SK-MEL-5 (cell line): Measurements from ENCODE around the gene AKAP12. TPM values are rescaled to one million over a fixed set of nuclear protein-coding genes. Genes with fewer than 3 reads are reported as not detected.

ENCODE experiments used
- DNase-seq: peaks from one replicate; pipeline ENCODE4 v3.0.0-alpha.2; 2016; ENCODE audit warnings: low read depth, low spot score
- in situ Hi-C: cut with HindIII; loops from 2 replicates; pipeline ENCODE4 v1.10.0; 2016; ENCODE audit warnings: low sequenced_read_pairs, high pct_unique_total_duplicates, low pct_unique_long_range_greater_than_20kb
- total RNA-seq: library from RNA; depleted of rRNA; stranded (reverse); fragments of >200 nt; shearing (Covaris generic); gene quantifications from 2 replicates; pipeline ENCODE4 v1.2.3, GENCODE V29; 2014

AKAP12 gene
- total RNA-seq, 1 experiment from 2014 or later, result 24.6 TPM

GRCh38 chr6:151263035-151263434 lies 23.3 kb downstream of the AKAP12 start:
- in situ Hi-C loops, result no loop called here

DNA sequence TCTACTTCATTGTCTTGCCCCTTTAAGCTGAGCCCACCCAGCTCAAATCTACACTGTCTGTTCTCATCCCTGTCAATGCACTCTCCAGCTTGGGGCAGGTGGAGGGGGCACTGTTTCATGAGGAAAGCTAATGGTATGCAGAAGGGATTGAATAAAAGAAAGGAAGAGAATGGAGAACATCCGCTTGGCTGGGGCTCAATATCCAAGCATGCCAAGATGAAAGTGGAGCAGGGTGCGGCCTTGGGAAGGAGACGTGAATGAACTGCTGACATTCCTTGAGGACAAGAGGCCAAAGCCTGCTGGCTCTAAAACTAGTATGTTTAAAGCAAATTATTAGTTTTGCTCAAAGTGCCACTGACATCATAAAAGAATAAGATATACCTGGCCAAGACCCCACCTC lies 24.2 kb downstream of the AKAP12 start:
- no peak for DNase-seq
- in situ Hi-C loops, result no loop called here

More at GRCh38 chr6:151263035-151263434, 23.3 kb downstream of the AKAP12 start:
- DNase-seq, result no peak

- DNase-seq, result no peak
- in situ Hi-C loops, result no loop called here
Observed at GRCh38 chr6:151265282-151265681, 25.5 kb downstream of the AKAP12 start.

DNA sequence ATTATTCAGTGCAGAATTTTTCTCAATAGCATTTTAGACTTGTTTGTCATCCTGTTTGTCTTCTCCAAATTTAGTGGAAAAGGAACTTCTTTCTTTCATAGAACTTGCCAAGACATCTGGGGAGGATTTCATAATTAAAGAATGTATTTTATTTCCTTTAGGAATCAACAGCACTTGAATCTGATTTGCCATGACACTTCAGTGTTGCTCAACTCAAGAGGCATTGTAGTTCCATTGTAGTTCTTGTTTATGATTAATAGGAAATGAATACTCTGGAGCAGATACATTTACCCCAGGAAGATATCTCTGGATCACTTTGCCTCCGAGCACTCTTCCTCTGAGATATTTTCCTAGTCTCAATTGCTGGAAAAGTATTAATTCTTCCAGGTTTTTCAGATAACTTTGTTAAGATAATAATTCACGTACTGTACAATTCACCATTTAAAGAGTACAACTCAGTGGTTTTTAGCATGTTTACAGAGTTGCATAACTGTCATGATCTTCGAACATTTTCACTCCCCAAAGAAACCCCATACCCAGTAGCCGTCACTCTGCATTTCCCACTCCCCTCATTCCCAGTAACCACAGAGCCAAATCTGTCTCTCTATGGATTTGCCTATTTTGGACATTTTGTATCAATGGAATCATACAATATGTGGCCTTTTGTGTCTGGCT lies 29.7 kb downstream of the AKAP12 start:
- DNase-seq, result no peak
- in situ Hi-C loops, result no loop called here

- no peak for DNase-seq
- in situ Hi-C loops, result no loop called here
Observed at GRCh38 chr6:151275121-151275520, 35.4 kb downstream of the AKAP12 start.

- no peak for DNase-seq
- in situ Hi-C loops, result no loop called here
Observed at GRCh38 chr6:151275566-151275965, 35.8 kb downstream of the AKAP12 start.

GRCh38 chr6:151276112-151276740 lies 36.5 kb downstream of the AKAP12 start:
- DNase-seq, result no peak
- in situ Hi-C loops, result no loop called here

- DNase-seq, result no peak
- in situ Hi-C loops, result no loop called here
Observed at GRCh38 chr6:151279891-151280290, 40.1 kb downstream of the AKAP12 start.

DNA sequence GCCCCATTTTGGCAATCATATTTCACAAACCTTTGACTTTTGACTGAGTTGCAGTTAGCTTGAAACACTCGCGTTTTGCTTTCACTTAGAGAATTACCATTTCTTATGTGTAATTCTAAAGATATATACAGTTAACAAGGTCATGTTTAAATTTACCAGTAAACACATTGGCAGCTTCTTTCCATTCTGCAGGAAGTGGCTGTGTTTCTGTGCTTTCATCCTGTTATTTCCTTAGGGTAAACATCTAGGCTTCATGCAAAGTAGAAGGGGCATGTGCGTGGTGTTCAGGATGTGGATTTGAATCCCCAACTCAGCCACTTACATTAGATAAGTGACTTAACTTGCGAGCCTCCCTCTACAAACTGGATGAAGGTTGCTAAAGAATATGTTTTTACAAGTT lies 41.1 kb downstream of the AKAP12 start:
- in situ Hi-C loops, result no loop called here
- DNase-seq, result no peak

GRCh38 chr6:151284012-151284411 lies 44.2 kb downstream of the AKAP12 start:
- DNase-seq, result no peak

GRCh38 chr6:151284548-151285017 lies 44.8 kb downstream of the AKAP12 start:
- DNase-seq, result no peak
- in situ Hi-C loops, result no loop called here

More at GRCh38 chr6:151284012-151284411, 44.2 kb downstream of the AKAP12 start:
- in situ Hi-C loops, result no loop called here

GRCh38 chr6:151285122-151285521 lies 45.4 kb downstream of the AKAP12 start:
- no peak for DNase-seq

GRCh38 chr6:151286214-151286613 lies 46.4 kb downstream of the AKAP12 start:
- in situ Hi-C loops, result no loop called here
- no peak for DNase-seq

More at GRCh38 chr6:151285122-151285521, 45.4 kb downstream of the AKAP12 start:
- in situ Hi-C loops, result no loop called here

DNA sequence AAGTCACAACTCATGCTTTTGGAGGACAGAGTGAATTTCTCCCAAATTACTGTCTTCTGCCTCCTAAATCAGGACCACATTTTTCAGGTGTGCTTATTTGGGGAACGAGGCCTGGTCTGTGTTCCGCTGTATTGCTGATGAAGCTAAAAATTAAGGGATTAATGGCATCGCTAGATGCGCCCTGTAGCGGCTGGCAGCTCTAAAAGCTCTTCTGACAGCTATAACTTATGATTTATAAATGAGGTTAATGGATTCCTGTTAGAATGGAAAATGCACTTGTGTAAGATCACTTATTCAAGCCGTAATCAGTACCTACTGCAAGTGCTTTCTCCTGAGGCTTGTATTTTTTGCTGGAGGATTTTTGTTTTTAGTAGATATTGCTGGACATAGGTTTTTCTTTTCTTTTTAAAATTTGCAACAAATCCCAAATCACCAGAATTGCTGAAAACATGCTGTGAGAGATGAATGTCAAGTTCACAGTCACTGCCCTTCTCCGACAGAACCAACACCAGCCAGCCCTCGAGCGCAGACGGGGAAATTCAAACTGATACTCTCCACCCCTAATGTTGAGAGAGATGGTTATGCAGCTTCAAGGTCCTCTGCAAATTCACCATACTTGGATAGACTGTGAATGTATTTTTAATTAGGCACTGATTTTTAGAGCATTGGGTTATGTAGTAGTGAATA lies 49.1 kb downstream of the AKAP12 start:
- no peak for DNase-seq
- in situ Hi-C loops, result no loop called here

GRCh38 chr6:151289399-151290007 lies 49.7 kb downstream of the AKAP12 start:
- no peak for DNase-seq
- in situ Hi-C loops, result no loop called here

DNA sequence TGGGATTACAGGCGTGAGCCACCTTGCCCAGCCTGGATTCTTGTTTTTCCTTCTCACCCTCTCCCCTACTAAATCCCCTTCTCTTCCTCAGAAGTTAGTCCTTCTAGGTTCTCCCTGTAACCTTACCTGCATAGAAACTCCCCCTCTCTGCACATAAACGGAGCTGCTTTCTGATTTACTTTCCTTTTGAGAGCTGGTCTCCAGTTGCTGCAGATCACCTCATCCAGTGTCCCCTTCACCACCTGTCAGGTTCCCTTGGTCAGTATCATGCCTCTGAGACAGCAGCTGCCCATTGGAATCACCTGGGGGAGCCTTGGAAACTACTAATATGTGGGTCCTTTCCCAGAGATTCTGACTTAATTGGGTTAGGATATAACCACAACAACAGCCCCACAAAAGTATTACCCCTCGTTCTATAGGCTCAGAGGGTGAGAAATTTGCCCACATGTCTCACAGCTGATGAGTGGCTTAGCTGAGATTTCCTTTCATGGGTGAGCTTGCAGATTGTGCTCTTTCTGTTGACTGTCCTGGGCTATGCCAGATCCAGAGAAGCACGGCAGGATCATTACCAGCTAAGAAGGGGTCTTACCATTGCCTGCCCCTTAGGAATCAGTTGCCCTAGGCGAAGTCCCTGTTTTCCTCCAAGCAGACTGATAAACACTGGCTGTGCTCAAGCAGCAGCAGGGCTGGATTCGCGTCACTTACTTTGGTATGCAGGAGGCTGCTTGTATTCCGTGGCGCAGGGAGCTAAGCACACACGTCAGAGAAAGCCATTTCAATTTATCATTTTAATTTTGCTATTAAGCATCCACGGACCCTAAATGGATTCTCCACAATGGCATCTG lies 51.3 kb downstream of the AKAP12 start:
- DNase-seq, result no peak
- in situ Hi-C loops, result no loop called here

DNA sequence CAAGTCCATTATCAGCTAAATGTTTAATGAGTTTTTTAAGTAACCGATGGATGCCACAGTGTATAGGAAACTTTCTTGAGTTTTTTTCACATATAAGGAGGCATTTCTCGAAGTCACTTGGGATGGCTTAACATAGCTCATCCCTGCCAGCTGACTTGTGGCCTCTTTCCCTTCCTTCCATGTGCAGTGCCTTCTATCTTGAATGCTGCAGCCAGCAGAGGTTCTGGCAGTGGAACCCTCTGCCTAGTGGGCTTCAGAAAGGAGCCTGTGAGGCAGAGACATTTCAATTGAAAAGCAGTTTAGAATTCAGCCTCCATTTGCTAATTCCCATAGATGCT lies 51.9 kb downstream of the AKAP12 start:
- in situ Hi-C loops, result no loop called here
- DNase-seq, result no peak
